Right kidney (tissue), 1 donor: Measurements from ENCODE around the gene KRTCAP2.

Source experiments
- DNase-seq: peaks from one replicate; pipeline ENCODE4 v3.0.0-alpha.2; 2016

The KRTCAP2 gene

GRCh38 chr1:155134880-155135414 lies 38.2 kb downstream of the KRTCAP2 start:
- no peak for DNase-seq

GRCh38 chr1:155134322-155134721 lies 38.8 kb downstream of the KRTCAP2 start:
- DNase-seq = no peak

GRCh38 chr1:155133799-155134281 lies 39.3 kb downstream of the KRTCAP2 start:
- no peak for DNase-seq

- DNase-seq = no peak
These were observed 41.2 kb downstream of the KRTCAP2 start for GRCh38 chr1:155131856-155132255.

- DNase-seq = no peak
These were observed 41.8 kb downstream of the KRTCAP2 start for GRCh38 chr1:155131285-155131684.

GRCh38 chr1:155130272-155131006 lies 42.7 kb downstream of the KRTCAP2 start:
- DNase-seq = no peak

- peak; percentile 62 for DNase-seq
These were observed 44.2 kb downstream of the KRTCAP2 start for GRCh38 chr1:155128755-155129473.

GRCh38 chr1:155127967-155128754 lies 44.9 kb downstream of the KRTCAP2 start:
- DNase-seq = peak; percentile 69

GRCh38 chr1:155127105-155127966 lies 45.8 kb downstream of the KRTCAP2 start, which contains the start of gene EFNA1:
Gene EFNA1, plus strand, starts transcription at chr1:155127876. Its CDS starts 102 bp downstream, at chr1:155127978.
- DNase-seq = peak; percentile 80

GRCh38 chr1:155126556-155127104 lies 46.5 kb downstream of the KRTCAP2 start:
- no peak for DNase-seq

- DNase-seq = peak; percentile 71
These were observed 47.1 kb downstream of the KRTCAP2 start for GRCh38 chr1:155125946-155126555.

GRCh38 chr1:155125511-155125945 lies 47.6 kb downstream of the KRTCAP2 start:
- DNase-seq = no peak

GRCh38 chr1:155124503-155125463 lies 48.3 kb downstream of the KRTCAP2 start:
- no peak for DNase-seq

- no peak for DNase-seq
These were observed 49.3 kb downstream of the KRTCAP2 start for GRCh38 chr1:155123801-155124200.

GRCh38 chr1:155122308-155122707 lies 50.8 kb downstream of the KRTCAP2 start:
- no peak for DNase-seq

GRCh38 chr1:155121249-155121648 lies 51.9 kb downstream of the KRTCAP2 start:
- DNase-seq = no peak

GRCh38 chr1:155120253-155120652 lies 52.9 kb downstream of the KRTCAP2 start:
- DNase-seq = no peak
